ENCODE results near the gene PRPF38B.

- TF ChIP-seq, protein P1, sequence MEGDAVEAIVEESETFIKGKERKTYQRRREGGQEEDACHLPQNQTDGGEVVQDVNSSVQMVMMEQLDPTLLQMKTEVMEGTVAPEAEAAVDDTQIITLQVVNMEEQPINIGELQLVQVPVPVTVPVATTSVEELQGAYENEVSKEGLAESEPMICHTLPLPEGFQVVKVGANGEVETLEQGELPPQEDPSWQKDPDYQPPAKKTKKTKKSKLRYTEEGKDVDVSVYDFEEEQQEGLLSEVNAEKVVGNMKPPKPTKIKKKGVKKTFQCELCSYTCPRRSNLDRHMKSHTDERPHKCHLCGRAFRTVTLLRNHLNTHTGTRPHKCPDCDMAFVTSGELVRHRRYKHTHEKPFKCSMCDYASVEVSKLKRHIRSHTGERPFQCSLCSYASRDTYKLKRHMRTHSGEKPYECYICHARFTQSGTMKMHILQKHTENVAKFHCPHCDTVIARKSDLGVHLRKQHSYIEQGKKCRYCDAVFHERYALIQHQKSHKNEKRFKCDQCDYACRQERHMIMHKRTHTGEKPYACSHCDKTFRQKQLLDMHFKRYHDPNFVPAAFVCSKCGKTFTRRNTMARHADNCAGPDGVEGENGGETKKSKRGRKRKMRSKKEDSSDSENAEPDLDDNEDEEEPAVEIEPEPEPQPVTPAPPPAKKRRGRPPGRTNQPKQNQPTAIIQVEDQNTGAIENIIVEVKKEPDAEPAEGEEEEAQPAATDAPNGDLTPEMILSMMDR (IDR thresholded peaks at IDR 0.05): no peak
- no peak for TF ChIP-seq ZFX (IDR thresholded peaks at IDR 0.05; ENCODE audit: borderline replicate concordance)
These were observed 37.4 kb downstream of the PRPF38B start for GRCh38 chr1:108729481-108729880.
